Spinal cord (tissue), 10 donors: ENCODE results near the gene MRPL17. TPM values are rescaled to one million over a fixed set of nuclear protein-coding genes. Genes with fewer than 3 reads are reported as not detected.

ENCODE experiments used
- DNase-seq, 6 donors: peaks; one replicate each; pipeline versions ENCODE4 v3.0.0 to v3.0.0-alpha.2; 2013 to 2015; ENCODE audit warnings: low spot score in 6 of 6, low read depth in 4 of 6
- H3K27ac ChIP-seq: one replicate; pipeline ENCODE4 v1.5.1; 2013; ENCODE audit warnings: low read depth, low read length, control low read depth
- H3K27me3 ChIP-seq: one replicate; pipeline ENCODE4 v1.6.1; 2013; ENCODE audit warnings: low read length; ENCODE audit not compliant: control insufficient read depth, insufficient read depth
- H3K36me3 ChIP-seq: one replicate; pipeline ENCODE4 v1.6.1; 2013; ENCODE audit warnings: low read length; ENCODE audit not compliant: control insufficient read depth, insufficient read depth
- H3K4me1 ChIP-seq: one replicate; pipeline ENCODE4 v1.6.1; 2013; ENCODE audit warnings: low read length; ENCODE audit not compliant: control insufficient read depth, insufficient read depth
- H3K4me3 ChIP-seq: one replicate; pipeline ENCODE4 v1.5.1; 2013; ENCODE audit warnings: low read depth, low read length, control low read depth
- H3K9me3 ChIP-seq: one replicate; pipeline ENCODE4 v1.6.1; 2013; ENCODE audit warnings: low read length; ENCODE audit not compliant: control insufficient read depth, insufficient read depth
- WGBS: methylation state at CpG from one replicate; pipeline ENCODE4 v1.1.5; 2013; ENCODE audit warnings: missing lambda C conversion rate; ENCODE audit not compliant: insufficient coverage; 5-methylcytosine and 5-hydroxymethylcytosine counted together
- polyA plus RNA-seq, 2 donors: library from polyadenylated mRNA; unstranded; fragments of 120-200 nt; gene quantifications; one replicate each; pipeline ENCODE4 v1.2.1, GENCODE V29; 2013; ENCODE audit not compliant: insufficient read length in 2 of 2
- total RNA-seq, 2 donors: library from RNA; depleted of rRNA in 1 of 2; stranded (reverse); fragments of 120-200 nt in 1 of 2; fragments of >200 nt in 1 of 2; gene quantifications; one replicate each; pipeline versions ENCODE4 v1.2.3 to v1.2.4, GENCODE V29; 2013 to 2014
- donor health status: healthy.

The MRPL17 gene
- total and polyA plus RNA-seq, 4 donors: 21.6 to 53.8 (median 46.8) TPM

- peak overlapping the region; percentile 25 for H3K27ac ChIP-seq
- peaks cover 16% of the 10 kb centered on the region for H3K4me1 ChIP-seq
- H3K27me3 ChIP-seq: peaks cover 4% of the 10 kb centered on the region
- no peak overlapping the region for H3K4me3 ChIP-seq
- no peaks in the 10 kb centered on the region for H3K36me3 ChIP-seq
- WGBS: 32% methylated on average over 3 of the region's 5 CpGs
- peak in 1 of 6 donors; percentile 44 for DNase-seq
- no peaks in the 10 kb centered on the region for H3K9me3 ChIP-seq
These were observed 26.2 kb downstream of the MRPL17 start for GRCh38 chr11:6656936-6657335.

DNA sequence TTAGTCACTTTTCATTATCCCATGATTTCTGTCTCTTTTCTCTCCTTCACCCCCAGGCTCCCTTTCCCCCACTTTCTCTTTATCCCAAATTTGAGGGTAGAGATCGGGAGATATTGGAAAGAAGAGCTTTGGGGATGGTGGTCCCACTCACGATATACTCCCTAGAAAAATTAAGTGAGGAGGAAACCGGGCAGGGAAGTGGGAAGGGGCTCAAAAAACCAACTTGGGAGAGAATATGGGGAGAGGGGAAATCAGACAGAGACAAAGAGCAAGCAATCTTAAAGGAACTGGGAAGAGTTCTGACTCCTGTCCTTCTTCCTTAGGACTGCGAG, 26.6 kb downstream of the MRPL17 start:
- 37% methylated on average over 3 of the region's 4 CpGs for WGBS
- Histone ChIP-seq H3K4me3 (peak overlapping the region; percentile 63), H3K27ac (peak overlapping the region; percentile 25)

GRCh38 chr11:6655790-6656583, 27.2 kb downstream of the MRPL17 start, which contains the start of gene DCHS1:
TSS of gene DCHS1 (minus strand) at chr11:6655809. CDS start at chr11:6641613, 14,196 bp downstream.
- WGBS: 1% methylated on average over 22 of the region's 56 CpGs
- DNase-seq: peak in 3 of 6 donors; percentile 13 to 82 (median 80)
- H3K27ac ChIP-seq: peak within 1 kb of the TSS; percentile 81
- H3K27me3 ChIP-seq: peaks cover 4% of the 10 kb centered on the region
- H3K4me3 ChIP-seq: peak within 1 kb of the TSS; percentile 63
- peaks cover 16% of the 10 kb centered on the region for H3K4me1 ChIP-seq
- H3K36me3 ChIP-seq: peaks cover 3% of the 10 kb centered on the region
- no peaks in the 10 kb centered on the region for H3K9me3 ChIP-seq

More for the DNA sequence above, 26.6 kb downstream of the MRPL17 start:
- no peaks in the 10 kb centered on the region for H3K9me3 ChIP-seq
- no peaks in the 10 kb centered on the region for H3K36me3 ChIP-seq
- peaks cover 16% of the 10 kb centered on the region for H3K4me1 ChIP-seq
- peaks cover 4% of the 10 kb centered on the region for H3K27me3 ChIP-seq
- peak in 1 of 6 donors; percentile 38 for DNase-seq

GRCh38 chr11:6655020-6655789, 27.9 kb downstream of the MRPL17 start:
- Histone ChIP-seq H3K4me1 (peaks cover 16% of the 10 kb centered on the region), H3K9me3 (no peaks in the 10 kb centered on the region), H3K36me3 (peaks cover 5% of the 10 kb centered on the region), H3K27ac (peak overlapping the region; percentile 71), H3K4me3 (peak overlapping the region; percentile 60), H3K27me3 (peaks cover 4% of the 10 kb centered on the region)
- under 1% methylated on average over 54 of the region's 84 CpGs for WGBS
- peak in 4 of 6 donors; percentile 13 to 89 (median 52) for DNase-seq

DNA sequence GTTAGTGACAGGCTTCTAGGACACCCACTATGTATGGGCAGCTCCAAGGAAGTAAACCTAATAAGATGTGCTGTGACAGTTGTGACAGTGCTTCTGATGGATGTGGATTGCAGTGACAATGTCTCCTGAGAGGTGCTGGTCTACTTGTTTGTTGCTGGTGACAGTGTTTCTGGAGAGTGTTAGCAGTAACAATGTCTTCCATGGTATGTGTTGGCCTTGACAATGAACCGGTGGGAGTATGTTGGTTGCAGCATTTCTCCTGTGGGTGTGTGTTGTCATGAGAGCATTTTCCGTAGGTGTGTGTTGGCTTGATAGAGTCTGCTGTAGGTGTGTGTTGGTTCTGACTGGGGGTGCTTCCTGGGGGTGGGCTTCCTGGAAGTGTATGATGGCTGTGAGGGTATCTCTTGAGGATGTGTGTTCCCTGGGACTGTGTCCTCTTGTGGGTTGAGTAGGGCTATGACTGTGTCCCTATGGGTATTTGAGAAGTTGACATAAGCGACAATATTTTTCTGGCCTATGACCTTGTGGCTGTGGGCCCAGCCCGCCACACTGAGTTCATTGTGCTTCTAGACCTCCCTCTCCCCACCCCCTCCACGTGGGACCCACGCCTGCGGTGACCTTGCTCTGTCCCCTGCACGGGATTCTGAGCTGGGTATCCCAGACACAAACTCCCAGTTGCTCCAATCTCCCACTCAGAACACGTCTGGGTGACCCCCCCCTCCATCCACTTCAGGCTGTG, 28.7 kb downstream of the MRPL17 start:
- Histone ChIP-seq H3K36me3 (peaks cover 11% of the 10 kb centered on the region), H3K9me3 (no peaks in the 10 kb centered on the region), H3K4me1 (peaks cover 16% of the 10 kb centered on the region), H3K27me3 (peaks cover 6% of the 10 kb centered on the region), H3K27ac (peak overlapping the region; percentile 71), H3K4me3 (peak overlapping the region; percentile 60)
- DNase-seq: peak in 1 of 6 donors; percentile 22
- WGBS: 26% methylated on average over 8 of the region's 9 CpGs

DNA sequence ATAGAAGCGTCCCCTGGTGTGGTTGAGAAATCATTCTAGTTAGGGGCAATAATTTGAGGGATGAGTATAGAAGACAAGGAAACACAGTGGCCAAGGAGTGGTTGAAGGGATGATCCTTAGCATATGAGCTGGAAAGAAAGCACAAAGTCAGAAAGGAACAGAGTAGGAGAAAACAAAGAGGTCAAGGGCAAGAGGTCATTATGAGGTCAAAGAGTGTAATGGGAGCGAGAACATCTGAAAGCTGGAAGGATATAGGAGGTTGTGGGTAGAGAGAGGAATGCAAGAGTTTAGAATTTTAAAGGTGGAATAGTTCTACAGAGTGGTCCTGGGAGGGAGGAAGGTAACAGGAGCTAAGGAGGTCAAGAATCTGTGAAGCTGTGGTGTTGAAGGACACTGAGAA, 29.5 kb downstream of the MRPL17 start:
- DNase-seq: no peak
- H3K4me3 ChIP-seq: no peak overlapping the region
- H3K27ac ChIP-seq: no peak overlapping the region
- peaks cover 16% of the 10 kb centered on the region for H3K4me1 ChIP-seq
- peaks cover 15% of the 10 kb centered on the region for H3K36me3 ChIP-seq
- peaks cover 6% of the 10 kb centered on the region for H3K27me3 ChIP-seq
- H3K9me3 ChIP-seq: no peaks in the 10 kb centered on the region
- WGBS: 88% methylated on average over 2 of the region's 2 CpGs

DNA sequence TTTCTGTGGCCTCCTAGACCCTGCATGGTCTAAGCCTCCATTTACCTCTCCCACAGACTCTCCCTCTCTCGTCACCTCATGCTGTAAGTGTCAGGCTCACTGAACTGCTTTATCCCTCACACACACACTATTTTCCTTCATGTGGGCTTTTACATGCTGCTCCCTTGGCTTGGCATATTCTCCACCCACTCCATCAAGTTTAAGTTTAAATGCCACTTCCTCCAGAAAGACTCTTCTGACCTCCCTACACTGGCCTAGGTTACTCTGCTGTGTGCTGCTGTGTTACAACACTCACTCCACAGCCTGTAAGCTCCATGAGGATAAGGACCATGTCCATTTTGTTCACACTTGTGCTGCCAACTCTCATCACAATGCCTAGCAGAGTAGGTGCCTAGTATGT, 30.0 kb downstream of the MRPL17 start:
- WGBS: 73% methylated on average over 1 of the region's 1 CpG
- Histone ChIP-seq H3K4me1 (peaks cover 16% of the 10 kb centered on the region), H3K4me3 (no peak overlapping the region), H3K9me3 (no peaks in the 10 kb centered on the region), H3K36me3 (peaks cover 15% of the 10 kb centered on the region), H3K27ac (no peak overlapping the region), H3K27me3 (peaks cover 6% of the 10 kb centered on the region)
- no peak for DNase-seq

- Histone ChIP-seq H3K9me3 (no peaks in the 10 kb centered on the region), H3K4me1 (peaks cover 20% of the 10 kb centered on the region), H3K4me3 (no peak overlapping the region), H3K27me3 (peaks cover 6% of the 10 kb centered on the region), H3K36me3 (peaks cover 16% of the 10 kb centered on the region), H3K27ac (no peak overlapping the region)
- 43% methylated on average over 2 of the region's 3 CpGs for WGBS
- DNase-seq: no peak
These were observed 31.0 kb downstream of the MRPL17 start for GRCh38 chr11:6652182-6652581.

- no peak for DNase-seq
- 86% methylated on average over 6 of the region's 6 CpGs for WGBS
- Histone ChIP-seq H3K4me3 (no peak overlapping the region), H3K36me3 (peaks cover 21% of the 10 kb centered on the region), H3K4me1 (peaks cover 28% of the 10 kb centered on the region), H3K27ac (no peak overlapping the region), H3K9me3 (no peaks in the 10 kb centered on the region), H3K27me3 (peaks cover 2% of the 10 kb centered on the region)
These were observed 32.2 kb downstream of the MRPL17 start for GRCh38 chr11:6650980-6651379.
